ENCODE data around the gene FBXO42. TPM values are rescaled to one million over a fixed set of nuclear protein-coding genes. Genes with fewer than 3 reads are reported as not detected.

Gene FBXO42
- polyA plus RNA-seq, 3 donors = 11.6 to 18.4 (median 16.9) TPM

DNA sequence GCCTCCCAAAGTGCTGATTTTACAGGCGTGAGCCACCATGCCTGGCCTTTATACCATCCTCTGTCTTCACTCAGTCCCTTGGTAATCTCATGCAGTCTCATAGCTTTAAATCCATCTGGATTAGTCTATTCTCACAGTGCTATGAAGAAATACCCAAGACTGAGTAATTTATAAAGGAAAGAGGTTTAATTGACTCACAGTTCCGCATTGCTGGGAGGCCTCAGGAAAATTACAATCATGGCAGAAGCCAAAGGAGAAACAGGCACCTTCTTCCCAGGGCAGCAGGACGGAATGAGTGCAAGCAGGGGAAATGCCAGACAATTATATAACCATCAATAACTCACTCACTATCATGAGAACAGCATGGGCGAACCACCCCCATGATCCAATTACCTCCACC lies 66.2 kb downstream of the FBXO42 start:
- Histone ChIP-seq H3K36me3 (replicated peaks in 1 of 2; ENCODE audit: control insufficient read depth in 1 of 2, insufficient read depth in 2 of 2, low read length in 2 of 2) (peaks cover 49 to 75% of the 10 kb centered on the region in 2 donors), H3K4me1 (ENCODE audit: control insufficient read depth in 1 of 2, insufficient read depth in 2 of 2, low read length in 2 of 2) (no peaks in the 10 kb centered on the region), H3K4me3 (replicated peaks in 1 of 3; ENCODE audit: low read depth in 2 of 3, low read length in 3 of 3) (no peak overlapping the region), H3K4me2 (replicated peaks; ENCODE audit: extremely low read depth, low read length, poor library complexity, severe bottlenecking) (no peak overlapping the region), H4K20me1 (ENCODE audit: insufficient read depth, low read length) (peaks cover 81% of the 10 kb centered on the region), H3K27ac (ENCODE audit: low read depth in 1 of 2, low read length in 2 of 2) (no peak overlapping the region), H3K27me3 (ENCODE audit: control insufficient read depth in 2 of 2, insufficient read depth in 2 of 2, low read length in 2 of 2) (no peaks in the 10 kb centered on the region), H2AFZ (ENCODE audit: insufficient read depth, low read depth, low read length, poor library complexity, severe bottlenecking) (no peak overlapping the region), H3K9ac (ENCODE audit: insufficient read depth, low read length, poor library complexity, severe bottlenecking) (no peak overlapping the region), H3K9me3 (replicated peaks in 1 of 2; ENCODE audit: control insufficient read depth in 1 of 2, insufficient read depth in 1 of 2, low read length in 2 of 2) (no peaks in the 10 kb centered on the region), H3K79me2 (ENCODE audit: insufficient read depth, low read length) (peaks cover 20% of the 10 kb centered on the region)
- Mint-ChIP-seq H3K9me3 (no peaks in the 10 kb centered on the region), H3K4me1 (no peaks in the 10 kb centered on the region), H3K4me3 (no peak overlapping the region), H3K27me3 (ENCODE audit: low read depth in 3 of 3) (peaks cover 0 to 1% (median 0%) of the 10 kb centered on the region in 3 donors), H3K36me3 (peaks cover 29 to 55% of the 10 kb centered on the region in 2 donors), H3K27ac (no peak overlapping the region)
- no peak for TF ChIP-seq CTCF (IDR thresholded peaks at IDR 0.05)
- intact Hi-C loops (cut with micrococcal nuclease) = no loop called here
- no peak for DNase-seq
- WGBS (ENCODE audit: insufficient coverage) = 100% methylated on average over 2 of the region's 4 CpGs

DNA sequence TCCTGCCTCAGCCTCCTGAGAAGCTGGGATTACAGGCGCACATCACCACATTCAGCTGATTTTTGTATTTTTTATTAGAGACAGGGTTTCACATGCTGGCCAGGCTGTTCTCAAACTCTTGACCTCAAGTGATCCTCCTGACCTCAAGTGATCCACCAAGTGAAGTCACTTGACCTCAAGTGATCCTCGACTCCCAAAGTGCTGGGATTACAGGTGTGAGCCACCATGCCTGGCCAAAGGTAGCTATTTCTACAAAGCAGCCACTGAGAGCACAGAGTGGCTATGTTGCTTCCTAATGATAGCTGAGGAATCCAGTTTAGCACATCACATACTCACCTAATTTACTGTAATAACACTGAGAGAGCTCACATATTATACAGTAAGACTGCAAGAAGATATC lies 70.5 kb downstream of the FBXO42 start:
- Mint-ChIP-seq H3K27me3 (ENCODE audit: low read depth in 3 of 3) (no peaks in the 10 kb centered on the region), H3K27ac (peak overlapping the region in 1 of 7 donors; percentile 37), H3K4me1 (peaks cover 16% of the 10 kb centered on the region), H3K4me3 (no peak overlapping the region), H3K9me3 (peaks cover 0 to 2% (median 0%) of the 10 kb centered on the region in 7 donors), H3K36me3 (peaks cover 20 to 36% of the 10 kb centered on the region in 2 donors)
- Histone ChIP-seq H2AFZ (ENCODE audit: insufficient read depth, low read depth, low read length, poor library complexity, severe bottlenecking) (no peak overlapping the region), H4K20me1 (ENCODE audit: insufficient read depth, low read length) (peaks cover 84% of the 10 kb centered on the region), H3K27ac (ENCODE audit: low read depth in 1 of 2, low read length in 2 of 2) (no peak overlapping the region), H3K4me2 (replicated peaks; ENCODE audit: extremely low read depth, low read length, poor library complexity, severe bottlenecking) (no peak overlapping the region), H3K4me1 (ENCODE audit: control insufficient read depth in 1 of 2, insufficient read depth in 2 of 2, low read length in 2 of 2) (peaks cover 2 to 9% of the 10 kb centered on the region in 2 donors), H3K79me2 (ENCODE audit: insufficient read depth, low read length) (peaks cover 3% of the 10 kb centered on the region), H3K36me3 (replicated peaks in 1 of 2; ENCODE audit: control insufficient read depth in 1 of 2, insufficient read depth in 2 of 2, low read length in 2 of 2) (peaks cover 19 to 49% of the 10 kb centered on the region in 2 donors), H3K9me3 (replicated peaks in 1 of 2; ENCODE audit: control insufficient read depth in 1 of 2, insufficient read depth in 1 of 2, low read length in 2 of 2) (no peaks in the 10 kb centered on the region), H3K9ac (ENCODE audit: insufficient read depth, low read length, poor library complexity, severe bottlenecking) (no peak overlapping the region), H3K4me3 (replicated peaks in 1 of 3; ENCODE audit: low read depth in 2 of 3, low read length in 3 of 3) (no peak overlapping the region), H3K27me3 (ENCODE audit: control insufficient read depth in 2 of 2, insufficient read depth in 2 of 2, low read length in 2 of 2) (no peaks in the 10 kb centered on the region)
- WGBS (ENCODE audit: insufficient coverage) = 100% methylated on average over 2 of the region's 2 CpGs
- intact Hi-C loops (cut with micrococcal nuclease) = no loop called here
- DNase-seq = no peak
- no peak for TF ChIP-seq CTCF (IDR thresholded peaks at IDR 0.05)

Measured in CD14-positive monocyte (primary cell).